GM21717 (cell line): ENCODE measurements around the gene PAQR9.
"Not testable (repeated sequence)": the region's sequence is repeated elsewhere in the genome, so short reads cannot be mapped to it uniquely, and the experiment has no call there.

Experiments
- ATAC-seq: cut with Tn5 transposase; IDR thresholded peaks from one replicate; pipeline ENCODE4 v1.9.1; 2021; ENCODE audit warnings: mild to moderate bottlenecking, moderate library complexity; ENCODE audit not compliant: unreplicated experiment

PAQR9 gene, protein sequence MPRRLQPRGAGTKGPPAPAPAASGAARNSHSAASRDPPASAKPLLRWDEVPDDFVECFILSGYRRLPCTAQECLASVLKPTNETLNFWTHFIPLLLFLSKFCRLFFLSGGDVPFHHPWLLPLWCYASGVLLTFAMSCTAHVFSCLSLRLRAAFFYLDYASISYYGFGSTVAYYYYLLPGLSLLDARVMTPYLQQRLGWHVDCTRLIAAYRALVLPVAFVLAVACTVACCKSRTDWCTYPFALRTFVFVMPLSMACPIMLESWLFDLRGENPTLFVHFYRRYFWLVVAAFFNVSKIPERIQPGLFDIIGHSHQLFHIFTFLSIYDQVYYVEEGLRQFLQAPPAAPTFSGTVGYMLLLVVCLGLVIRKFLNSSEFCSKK

DNA sequence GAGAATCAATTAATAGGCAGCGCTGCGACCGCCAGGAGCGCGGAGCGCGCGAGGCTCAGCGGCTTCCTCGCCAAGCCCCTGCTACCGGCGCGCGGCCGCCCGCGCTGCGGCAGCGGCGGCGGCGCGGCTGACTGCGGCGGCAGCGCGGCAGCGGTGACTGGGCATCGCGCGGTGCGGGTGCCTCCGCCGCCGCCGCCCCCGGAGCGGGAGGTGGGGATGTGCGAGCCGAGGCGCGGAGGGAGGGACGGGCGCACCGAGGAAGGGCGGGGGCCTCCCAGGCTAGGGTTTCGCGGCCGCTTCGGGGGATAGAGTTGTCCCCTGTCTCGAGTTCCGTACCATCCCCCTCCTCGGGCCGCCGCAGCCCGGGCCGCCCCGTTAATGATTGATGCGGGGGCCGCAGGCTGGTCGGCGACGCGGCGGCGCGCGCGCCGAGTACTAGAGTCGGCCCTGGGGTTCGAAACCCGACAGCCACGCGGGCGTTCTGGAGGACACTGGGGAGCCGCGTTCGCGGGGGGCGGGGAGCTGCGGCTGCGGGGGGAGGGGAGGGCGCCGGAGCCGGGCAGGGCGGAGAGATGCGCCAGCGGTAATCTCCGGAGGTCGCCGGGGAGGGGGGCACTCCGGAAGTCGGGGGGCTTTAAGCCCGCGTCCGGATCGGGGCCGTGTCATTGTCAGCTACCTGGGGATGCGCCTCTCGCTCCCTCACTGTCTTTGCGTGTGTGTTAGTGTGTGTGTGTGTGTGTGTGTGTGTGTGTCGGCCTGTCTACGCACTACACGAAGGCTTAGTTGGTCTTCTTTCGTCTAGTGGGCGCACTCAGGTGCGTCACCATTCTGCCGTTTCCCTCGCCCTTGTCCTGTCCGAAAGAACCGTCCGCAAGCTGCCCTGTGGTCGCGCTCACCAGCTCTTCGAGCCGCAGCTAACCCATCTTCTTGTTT, at the start of gene PAQR9:
PAQR9 (minus strand) TSS at position 159 of the 933 bp plus-strand sequence. CDS start 338 bp downstream, outside the sequence.
- peak; percentile 43 for ATAC-seq

DNA sequence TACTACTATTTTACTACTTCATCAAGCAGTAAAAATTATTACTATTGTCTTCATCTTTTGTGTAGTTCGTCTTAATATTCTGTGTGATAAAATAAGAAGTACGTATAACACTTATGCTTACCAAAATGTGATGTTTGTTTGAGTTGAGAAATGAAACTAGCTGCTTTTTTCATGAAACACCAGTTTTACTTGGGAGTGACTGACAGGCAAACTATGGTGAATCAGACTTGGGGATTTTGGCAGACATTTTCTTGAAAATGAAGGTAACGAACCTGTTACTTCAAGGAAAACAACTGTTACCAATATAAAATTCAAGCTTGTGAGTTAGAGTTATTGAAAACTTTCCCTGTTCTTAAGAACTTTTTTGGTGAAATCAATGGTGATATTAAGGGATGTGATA, 48.2 kb upstream of the PAQR9 start:
- ATAC-seq, result no peak

DNA sequence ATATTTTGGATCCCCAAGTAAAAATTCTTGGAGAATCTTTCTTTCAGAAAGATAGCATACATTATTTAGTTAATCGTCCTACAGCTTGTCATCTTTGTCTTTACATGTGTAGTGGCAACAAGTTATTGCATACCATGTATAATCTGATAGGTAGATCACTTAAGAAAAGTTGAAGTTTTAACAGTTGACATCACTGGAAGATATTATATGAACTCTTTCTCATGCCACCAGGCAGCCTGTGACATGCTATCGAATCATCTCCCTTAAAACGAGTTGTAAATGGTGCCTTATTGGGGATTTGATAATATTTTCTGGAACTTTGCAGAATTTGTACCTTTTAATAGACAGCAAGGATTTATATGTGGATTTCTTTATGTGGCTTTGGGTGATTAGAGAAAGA, 46.5 kb upstream of the PAQR9 start:
- no peak for ATAC-seq

DNA sequence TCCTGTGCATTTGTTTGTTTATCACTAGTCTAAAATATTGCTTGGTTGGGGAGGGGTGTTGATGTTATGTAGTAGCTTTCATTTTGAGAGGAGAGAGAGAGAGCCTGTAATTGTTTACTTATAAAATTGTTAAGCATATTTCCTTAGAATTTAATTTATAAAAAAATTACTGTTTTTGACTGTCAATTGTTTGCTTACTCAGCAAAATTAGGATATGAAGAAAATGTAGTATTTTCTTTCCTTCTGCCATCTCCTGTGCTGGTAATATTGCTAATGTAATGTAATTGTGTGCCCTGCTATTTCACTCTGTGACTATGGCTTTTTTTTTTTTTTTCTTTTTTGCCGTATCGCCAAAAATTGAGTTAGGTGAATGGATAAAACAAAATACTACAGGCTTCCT, 41.3 kb upstream of the PAQR9 start:
- no peak for ATAC-seq

DNA sequence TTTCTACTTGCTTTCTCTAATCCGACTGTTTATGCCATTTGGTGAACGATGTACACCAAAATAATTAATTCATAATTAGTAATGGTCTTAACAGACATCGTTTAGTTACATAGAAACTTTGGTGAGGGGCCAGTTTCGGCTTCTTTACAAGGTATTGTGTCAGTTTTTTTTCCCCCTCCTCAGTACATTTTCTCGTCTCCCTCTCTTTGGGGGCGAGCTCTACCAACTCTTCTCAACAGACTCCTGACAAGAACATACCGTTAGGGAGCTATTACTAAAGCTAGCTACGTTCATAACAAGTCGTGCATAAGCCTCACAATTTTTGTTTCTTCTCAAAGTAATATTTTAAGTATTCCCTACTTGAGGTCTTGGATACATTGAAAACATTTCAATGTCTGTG, 39.3 kb upstream of the PAQR9 start:
- ATAC-seq, result no peak

DNA sequence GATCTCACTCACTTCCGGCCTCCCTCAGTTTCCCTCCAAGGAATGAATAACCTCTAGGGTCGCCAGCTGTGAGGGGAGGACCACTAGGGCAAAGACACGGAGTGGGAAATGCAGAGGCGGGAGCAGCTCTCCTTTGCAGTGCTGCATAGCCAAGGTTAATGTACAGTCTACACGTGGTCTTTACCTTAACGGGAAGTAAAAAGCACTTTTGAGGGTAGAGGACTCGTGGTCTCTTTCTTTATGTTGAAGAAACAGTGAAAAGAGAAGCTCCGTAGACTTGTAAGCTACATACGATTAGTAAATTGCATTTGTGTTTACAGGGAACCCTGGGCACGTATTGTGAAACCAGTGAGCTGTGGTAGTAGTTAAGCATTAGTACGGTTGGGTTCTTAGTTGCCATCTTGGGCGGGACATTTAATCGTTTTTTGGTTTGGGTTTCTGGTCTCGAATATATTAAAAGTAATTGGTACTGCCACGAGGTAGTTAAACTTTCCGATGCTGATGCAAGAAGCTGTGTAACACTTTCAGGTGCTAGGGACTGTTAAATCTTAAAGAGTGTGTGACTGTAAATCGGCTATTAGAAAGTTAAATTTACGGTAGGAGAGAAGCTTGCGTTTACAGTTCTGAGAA, 38.7 kb upstream of the PAQR9 start:
- peak; percentile 37 for ATAC-seq

DNA sequence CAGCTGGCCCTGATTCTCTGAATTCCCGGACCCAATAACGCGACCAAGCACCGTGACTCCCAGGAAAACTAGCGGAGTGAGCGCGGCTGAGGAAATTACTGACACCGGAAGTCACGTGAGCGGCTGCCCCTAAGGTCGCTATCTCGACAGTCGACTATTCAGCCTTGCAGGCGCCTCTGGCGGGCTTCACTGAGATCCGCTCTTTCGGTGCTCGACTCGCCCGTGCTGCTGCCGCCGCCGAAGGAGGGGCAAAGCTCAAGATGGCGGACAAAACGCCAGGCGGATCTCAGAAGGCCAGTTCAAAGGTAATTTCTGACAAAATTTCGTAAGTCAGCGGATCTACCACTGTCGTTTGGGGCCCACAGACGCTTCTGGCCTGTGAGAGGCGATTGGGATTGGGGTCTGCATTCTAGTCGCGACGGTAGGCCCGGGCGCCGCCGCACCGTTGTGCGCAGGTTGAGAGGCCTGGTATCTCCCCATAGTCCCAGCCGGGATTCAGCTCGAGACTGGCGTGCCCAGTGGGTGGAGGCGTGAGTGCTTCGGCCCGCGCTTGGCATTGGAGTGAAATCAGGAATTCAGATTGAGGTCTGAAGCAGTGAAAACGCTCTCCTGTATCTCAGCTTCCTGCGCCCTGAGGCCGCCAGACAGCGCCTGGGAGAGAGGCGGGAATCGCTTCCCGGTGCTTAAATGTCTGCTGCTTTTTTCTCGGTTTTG, 38.1 kb upstream of the PAQR9 start, which contains the start of gene U2SURP:
U2SURP (plus strand) TSS at position 202 of the 714 bp plus-strand sequence; CDS start at position 261, 59 bp downstream.
- peak; percentile 92 for ATAC-seq

DNA sequence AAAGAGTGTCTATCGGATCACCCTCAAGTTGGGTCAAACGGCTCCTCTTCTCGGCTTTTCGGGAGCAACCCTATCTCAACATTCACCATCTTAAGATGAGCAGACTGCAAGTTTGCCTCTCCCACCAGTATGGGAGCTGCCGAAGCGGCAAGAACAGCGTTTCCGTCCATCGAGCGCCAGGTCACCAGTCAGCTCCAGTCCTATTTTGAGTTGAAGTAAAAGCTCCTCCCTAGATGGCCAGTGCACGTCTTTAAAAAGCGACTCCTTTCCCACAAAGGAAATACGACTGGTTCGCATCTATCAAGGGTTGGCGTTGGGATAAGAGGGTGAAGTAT, 37.5 kb upstream of the PAQR9 start:
- peak; percentile 64 for ATAC-seq

DNA sequence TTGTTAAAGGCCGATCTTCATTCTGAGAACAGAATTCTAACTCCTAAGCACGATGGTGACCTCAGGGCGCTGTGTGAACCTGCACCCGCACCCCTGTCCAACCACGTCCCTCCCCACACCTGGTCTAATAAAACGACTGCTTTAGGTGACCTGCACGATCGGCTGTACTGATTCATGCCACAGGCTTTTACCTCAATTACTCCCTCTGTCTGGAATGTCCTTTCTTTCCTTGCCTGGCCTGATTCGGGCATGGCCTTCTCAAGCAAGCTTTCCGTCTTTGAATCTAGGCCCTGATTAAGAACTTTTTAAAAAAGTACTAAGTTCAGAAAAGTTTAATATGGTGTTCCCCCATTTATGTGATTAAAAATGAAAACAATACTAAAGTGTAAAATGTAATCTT, 37.1 kb upstream of the PAQR9 start:
- no peak for ATAC-seq

DNA sequence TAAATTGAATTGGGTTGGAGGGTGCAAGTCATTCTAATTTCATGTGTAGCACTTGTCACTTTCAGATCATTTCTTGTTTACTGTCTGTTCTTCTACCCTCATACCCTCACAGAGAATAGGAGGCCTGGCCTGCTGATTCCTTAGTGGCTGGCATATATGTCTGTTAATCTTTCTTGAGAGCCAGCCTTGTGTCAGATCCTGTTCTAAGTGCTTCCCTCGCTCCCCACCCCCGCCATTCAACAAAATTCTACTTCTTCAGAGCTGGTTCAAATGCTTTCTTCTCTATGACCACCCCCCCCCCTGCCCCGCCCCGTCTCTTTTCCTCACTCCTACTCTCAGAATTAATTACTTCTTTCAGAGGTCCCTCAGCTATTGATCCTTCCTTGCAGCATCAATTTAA, 36.4 kb upstream of the PAQR9 start:
- ATAC-seq, result no peak

DNA sequence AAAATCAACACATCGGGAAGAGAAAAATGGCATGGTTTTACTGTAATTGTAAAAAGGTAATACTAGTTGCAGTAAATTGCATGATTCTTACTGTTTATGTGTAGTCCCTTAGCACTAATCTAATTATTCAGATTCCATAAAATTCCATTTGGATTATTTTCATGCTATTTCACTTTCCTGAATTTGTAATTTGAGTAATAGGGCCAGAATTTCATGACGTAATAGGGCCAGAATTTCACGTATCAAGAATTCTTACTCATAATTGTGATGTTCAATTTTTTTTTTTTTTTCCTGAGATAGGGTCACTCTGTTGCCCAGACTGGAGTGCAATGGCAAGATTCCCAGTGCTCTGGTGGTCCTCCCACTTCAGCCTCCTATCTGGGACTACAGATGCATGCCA, 35.0 kb upstream of the PAQR9 start:
- no peak for ATAC-seq

DNA sequence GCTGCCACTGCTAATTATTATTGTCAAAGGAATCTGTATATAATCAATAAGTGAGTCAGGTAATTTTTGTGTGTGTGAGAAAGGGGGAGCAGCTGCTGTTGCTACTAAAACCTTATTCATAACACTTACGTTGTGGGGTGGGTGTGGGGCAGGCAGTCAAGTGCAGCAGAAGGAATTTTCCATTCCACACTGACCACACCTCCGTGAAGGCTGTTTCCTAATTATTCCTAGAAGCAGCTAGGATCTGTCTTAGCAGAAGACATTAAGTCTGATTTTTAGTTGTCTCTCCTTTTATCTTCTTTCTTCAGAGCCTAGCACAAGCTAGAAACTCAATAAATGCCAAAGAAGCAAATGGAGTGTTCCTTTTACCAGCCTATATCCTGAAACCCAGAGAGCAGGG, 33.9 kb upstream of the PAQR9 start:
- ATAC-seq, result no peak

DNA sequence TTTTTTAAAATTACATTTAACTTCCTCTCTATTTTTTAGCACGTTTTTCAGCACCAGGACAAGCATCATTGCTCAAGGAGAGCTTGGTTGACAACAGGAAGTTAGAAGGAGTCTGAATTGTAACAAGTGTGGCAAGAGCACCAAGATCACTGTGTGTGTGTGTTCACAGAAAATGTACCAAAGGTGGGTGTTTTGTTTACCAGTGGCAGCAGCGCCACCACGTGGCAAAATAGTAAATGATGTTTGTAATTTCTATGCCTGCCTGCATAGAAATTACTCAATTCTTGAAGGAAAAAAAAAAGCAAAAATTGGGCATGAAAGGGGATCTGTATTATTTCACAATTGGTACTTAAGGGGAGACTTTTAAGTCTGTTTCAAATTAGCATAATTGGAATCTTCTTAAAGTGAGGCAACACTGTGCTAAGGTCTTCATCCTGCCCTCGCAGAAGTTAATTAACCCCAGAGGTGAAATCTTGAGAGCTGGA, 30.5 kb upstream of the PAQR9 start:
- ATAC-seq, result peak; percentile 52

DNA sequence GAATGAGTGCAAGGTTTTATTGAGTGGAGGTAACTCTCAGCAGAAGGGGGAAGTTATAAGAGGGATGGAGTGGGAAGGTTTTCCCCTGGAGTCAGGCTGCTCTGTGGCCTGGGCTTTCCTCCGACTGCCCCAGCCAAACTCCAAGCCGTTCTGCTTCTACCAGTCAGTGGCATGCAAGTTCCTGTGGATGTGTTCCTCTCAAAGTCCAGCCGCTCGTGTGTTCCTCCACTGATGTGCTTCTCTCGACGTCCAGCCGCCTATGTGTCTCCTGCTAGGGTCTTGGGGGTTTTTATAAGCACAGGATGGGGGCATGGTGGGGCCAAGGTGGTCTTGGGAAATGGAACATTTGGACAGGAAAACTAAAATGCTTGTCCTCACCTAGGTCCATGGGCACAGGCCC, 28.8 kb upstream of the PAQR9 start:
- no peak for ATAC-seq

DNA sequence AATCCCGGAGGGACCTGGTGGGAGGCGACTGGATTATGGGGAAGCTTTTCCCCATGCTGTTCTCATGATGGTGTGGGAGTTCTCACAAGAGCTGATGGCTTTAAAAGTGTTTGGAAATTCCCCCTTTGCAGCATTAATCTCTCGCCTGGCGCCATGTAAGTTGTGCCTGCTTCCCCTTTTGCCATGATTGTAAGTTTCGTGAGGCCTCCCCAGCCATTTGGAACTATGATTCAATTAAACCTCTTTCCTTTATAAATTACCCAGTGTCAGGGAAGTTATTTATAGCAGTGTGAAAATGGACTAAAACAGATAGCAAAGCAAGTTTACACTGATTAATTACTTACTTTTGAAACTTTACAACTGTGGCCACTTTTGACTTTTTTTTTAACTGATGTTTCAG, 27.2 kb upstream of the PAQR9 start:
- no peak for ATAC-seq

DNA sequence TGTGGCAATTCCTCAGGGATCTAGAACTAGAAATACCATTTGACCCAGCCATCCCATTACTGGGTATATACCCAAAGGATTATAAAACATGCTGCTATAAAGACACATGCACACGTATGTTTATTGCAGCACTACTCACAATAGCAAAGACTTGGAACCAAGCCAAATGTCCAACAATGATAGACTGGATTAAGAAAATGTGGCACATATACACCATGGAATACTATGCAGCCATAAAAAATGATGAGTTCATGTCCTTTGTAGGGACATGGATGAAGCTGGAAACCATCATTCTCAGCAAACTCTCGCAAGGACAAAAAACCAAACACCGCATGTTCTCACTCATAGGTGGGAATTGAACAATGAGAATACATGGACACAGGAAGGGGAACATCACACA, 25.4 kb upstream of the PAQR9 start:
- not testable (repeated sequence) for ATAC-seq

DNA sequence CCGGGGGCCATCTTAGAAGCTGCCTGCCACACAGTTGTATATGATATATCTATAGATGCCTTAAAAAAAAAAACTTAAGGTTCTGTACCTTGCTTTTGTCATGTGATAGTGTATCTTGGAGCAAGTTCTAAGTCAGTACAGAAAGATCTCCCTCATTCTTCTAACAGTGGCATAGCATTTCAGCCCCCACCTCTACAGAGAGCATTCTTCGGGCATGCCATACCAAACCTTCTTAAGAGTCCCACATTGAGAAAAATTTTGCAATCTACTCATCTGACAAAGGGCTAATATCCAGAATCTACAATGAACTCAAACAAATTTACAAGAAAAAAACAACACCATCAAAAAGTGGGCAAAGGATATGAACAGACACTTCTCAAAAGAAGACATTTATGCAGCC, 24.7 kb upstream of the PAQR9 start:
- ATAC-seq, result not testable (repeated sequence)

DNA sequence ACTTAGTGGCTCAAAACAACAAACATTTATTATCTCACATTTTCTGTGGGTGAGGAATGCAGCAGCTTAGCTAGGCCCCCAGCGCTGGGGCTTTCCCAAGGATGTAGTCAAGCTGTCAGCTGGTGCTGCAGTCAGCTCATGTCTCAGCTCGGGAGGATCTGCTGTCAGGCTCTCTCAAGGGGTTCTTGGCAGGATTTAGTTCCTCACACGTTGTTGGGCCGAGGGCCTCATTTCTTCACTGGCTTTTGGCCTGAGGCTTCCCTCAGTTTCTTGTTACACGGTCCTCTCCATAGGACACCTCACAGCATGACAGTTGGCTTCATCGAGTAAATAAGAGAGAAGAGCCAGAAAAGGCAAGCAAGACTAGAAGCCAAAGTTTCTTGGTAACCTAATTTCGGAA, 24.2 kb upstream of the PAQR9 start:
- ATAC-seq, result peak; percentile 67

DNA sequence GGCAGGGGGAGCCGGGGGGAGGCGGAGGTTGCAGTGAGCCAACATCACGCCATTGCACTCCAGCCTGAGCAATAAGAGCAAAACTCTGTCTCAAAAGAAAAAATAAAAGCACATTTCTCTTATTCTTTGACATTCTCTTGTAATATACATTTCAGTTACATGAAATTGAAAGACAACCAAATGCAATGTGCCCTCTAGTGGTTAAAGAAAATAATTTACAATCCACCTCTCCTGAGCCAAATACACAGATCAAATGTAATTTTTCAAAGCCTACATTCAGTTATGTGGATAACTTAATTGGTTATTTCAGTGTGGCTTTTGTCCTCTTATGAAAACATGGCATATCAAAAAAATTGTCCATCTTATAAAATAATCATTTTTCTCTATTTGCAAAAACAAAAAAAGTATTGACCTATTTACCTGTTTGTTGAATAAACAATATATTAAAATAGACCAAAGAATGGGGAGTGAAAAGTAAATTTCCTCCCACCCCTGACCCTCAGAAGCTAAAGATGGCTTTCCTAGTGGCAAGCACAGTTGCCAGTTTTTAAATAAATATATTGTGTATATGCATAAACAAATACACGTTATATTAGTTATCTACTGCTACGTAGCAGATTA, 23.7 kb upstream of the PAQR9 start:
- ATAC-seq, result no peak

DNA sequence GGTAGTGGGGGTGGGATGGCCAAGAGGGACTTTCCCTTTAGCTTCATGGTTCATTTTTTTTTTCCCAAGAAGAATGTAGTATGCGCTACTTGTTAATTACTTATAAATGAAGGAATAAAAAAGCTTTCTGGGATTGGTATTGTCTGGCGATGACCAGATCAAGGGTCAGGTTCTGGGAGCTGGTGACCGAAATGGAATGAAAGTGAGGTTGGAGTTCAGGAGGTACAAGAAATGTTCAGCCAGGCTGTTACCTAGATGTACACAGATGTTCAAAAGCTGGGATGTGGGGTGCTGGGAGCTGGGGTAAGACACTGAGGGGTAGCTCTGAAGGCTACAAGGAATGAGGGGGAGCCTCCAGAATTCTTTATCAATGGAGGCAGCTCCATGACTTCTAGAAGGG, 20.8 kb upstream of the PAQR9 start:
- no peak for ATAC-seq
